Tibial artery (tissue), 4 donors: ENCODE results near the gene ANKFY1.

ENCODE experiments used
- DNase-seq, 2 donors: peaks; one replicate each; pipeline ENCODE4 v3.0.0-alpha.2; 2019
- H3K27ac ChIP-seq, 2 donors: fragments of 200-600 bp; sonication (generic) in 1 of 2; 1 replicate in 1 of 2; 2 replicates in 1 of 2; pipeline ENCODE4 v1.5.1; 2018 to 2019; ENCODE audit warnings: mild to moderate bottlenecking in 1 of 2
- H3K27me3 ChIP-seq, 2 donors: fragments of 200-600 bp; sonication (generic) in 1 of 2; one replicate each; pipeline versions ENCODE4 v1.5.1 to v1.6.0; 2016 to 2019
- H3K36me3 ChIP-seq, 3 donors: fragments of 200-600 bp; sonication (generic) in 2 of 3; one replicate each; pipeline ENCODE4 v1.5.1; 2016 to 2019; ENCODE audit warnings: mild to moderate bottlenecking in 2 of 3
- H3K4me1 ChIP-seq, 4 donors: fragments of 200-600 bp; sonication (generic) in 2 of 4; 1 replicate in 3 of 4; 2 replicates in 1 of 4; pipeline ENCODE4 v1.5.1; 2016 to 2019
- H3K4me3 ChIP-seq, 2 donors: fragments of 200-600 bp; sonication (generic) in 1 of 2; 1 replicate in 1 of 2; 2 replicates in 1 of 2; pipeline ENCODE4 v1.5.1; 2018 to 2019; ENCODE audit warnings: mild to moderate bottlenecking in 2 of 2
- H3K9me3 ChIP-seq, 3 donors: fragments of 200-600 bp; sonication (generic) in 1 of 3; one replicate each; pipeline ENCODE4 v1.5.1; 2016 to 2019
- intact Hi-C: fragments of 100-400 bp; cut with DNase I; formaldehyde crosslinking; loops from one replicate; pipeline ENCODE4 v1.15.0; 2023; ENCODE audit warnings: low total_unique reads
- TF ChIP-seq, protein P1 (sequence below), 2 experiments: fragments of 200-600 bp in 1 of 2; fragments of 450-650 bp in 1 of 2; IDR thresholded peaks; one replicate each; pipeline ENCODE4 v1.5.1; 2017 to 2019; ENCODE audit warnings: antibody characterized with exemption in 2 of 2, mild to moderate bottlenecking in 1 of 2, moderate library complexity in 1 of 2

Gene ANKFY1

DNA sequence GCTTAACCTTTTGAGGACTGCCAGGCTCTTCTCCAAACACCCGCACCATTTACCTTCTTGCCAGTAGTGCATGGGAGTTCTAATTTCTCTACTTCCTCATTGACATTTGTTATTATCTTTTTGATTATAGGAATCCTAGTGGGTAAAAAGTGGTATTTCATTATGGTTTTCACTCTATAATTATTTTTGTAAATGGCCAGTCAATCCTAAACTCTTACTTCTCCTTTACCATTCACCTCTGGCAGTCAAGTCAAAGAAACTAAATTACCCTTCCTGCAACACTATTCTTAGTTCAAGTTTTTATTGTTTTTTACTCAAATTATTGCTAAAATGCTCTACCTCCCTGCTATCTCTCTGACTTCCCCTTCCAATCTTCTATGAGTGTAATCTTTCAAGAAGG lies 29.8 kb upstream of the ANKFY1 start:
- Histone ChIP-seq H3K27ac (no peak overlapping the region), H3K4me1 (no peaks in the 10 kb centered on the region), H3K4me3 (no peak overlapping the region), H3K36me3 (peaks cover 0 to 18% (median 6%) of the 10 kb centered on the region in 3 donors), H3K27me3 (no peaks in the 10 kb centered on the region), H3K9me3 (no peaks in the 10 kb centered on the region)
- DNase-seq, result no peak
- intact Hi-C loops, result no loop called here
- TF ChIP-seq, protein P1, sequence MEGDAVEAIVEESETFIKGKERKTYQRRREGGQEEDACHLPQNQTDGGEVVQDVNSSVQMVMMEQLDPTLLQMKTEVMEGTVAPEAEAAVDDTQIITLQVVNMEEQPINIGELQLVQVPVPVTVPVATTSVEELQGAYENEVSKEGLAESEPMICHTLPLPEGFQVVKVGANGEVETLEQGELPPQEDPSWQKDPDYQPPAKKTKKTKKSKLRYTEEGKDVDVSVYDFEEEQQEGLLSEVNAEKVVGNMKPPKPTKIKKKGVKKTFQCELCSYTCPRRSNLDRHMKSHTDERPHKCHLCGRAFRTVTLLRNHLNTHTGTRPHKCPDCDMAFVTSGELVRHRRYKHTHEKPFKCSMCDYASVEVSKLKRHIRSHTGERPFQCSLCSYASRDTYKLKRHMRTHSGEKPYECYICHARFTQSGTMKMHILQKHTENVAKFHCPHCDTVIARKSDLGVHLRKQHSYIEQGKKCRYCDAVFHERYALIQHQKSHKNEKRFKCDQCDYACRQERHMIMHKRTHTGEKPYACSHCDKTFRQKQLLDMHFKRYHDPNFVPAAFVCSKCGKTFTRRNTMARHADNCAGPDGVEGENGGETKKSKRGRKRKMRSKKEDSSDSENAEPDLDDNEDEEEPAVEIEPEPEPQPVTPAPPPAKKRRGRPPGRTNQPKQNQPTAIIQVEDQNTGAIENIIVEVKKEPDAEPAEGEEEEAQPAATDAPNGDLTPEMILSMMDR (IDR thresholded peaks at IDR 0.05), result no peak

DNA sequence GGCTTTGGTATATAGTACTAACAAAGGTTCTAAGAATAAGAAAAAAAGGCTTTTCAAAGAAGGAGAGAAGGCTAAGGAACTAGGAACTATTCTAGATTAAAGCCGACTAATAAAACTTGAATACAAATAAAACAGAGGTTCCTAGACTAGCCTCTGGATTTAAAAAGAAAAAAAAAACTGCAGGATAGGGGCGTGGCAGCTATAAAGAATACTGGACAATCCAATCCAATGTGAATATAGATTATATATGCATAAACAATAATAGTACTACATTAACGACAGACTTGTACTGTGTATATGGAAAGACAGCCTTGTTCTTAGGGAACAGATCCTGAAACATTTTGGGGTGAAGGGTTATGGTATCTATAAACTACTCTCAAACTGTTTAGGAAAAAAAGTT lies 23.9 kb upstream of the ANKFY1 start:
- Histone ChIP-seq H3K27ac (no peak overlapping the region), H3K27me3 (no peaks in the 10 kb centered on the region), H3K36me3 (peaks cover 0 to 27% (median 18%) of the 10 kb centered on the region in 3 donors), H3K4me3 (no peak overlapping the region), H3K9me3 (no peaks in the 10 kb centered on the region), H3K4me1 (no peaks in the 10 kb centered on the region)
- intact Hi-C loops, result no loop called here
- TF ChIP-seq, protein P1 (IDR thresholded peaks at IDR 0.05), result no peak
- DNase-seq, result no peak

DNA sequence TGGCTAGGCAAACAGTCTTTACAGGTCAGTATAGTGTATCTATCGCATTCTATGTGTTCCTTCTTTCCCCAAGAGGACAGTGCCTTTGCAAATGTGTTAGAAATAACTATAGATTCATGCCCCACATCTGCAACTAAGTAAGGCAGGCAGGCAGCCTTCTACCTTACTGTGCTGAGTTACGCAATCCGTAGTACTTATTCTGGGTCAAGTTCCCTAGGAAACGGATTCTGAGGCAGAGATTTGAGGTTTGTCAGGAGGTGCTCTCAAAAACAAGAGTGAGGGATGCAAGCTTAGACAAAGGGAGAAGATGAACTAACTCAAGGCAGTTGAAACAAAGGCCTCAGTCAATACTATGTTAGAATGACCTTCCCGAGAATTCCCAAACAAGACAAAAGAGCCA lies 12.7 kb upstream of the ANKFY1 start:
- no peak overlapping the region for H3K27ac ChIP-seq
- intact Hi-C loops, result no loop called here
- no peaks in the 10 kb centered on the region for H3K27me3 ChIP-seq
- H3K9me3 ChIP-seq, result no peaks in the 10 kb centered on the region
- TF ChIP-seq, protein P1 (IDR thresholded peaks at IDR 0.05), result no peak
- H3K4me3 ChIP-seq, result no peak overlapping the region
- H3K4me1 ChIP-seq, result peaks cover 0 to 3% (median 0%) of the 10 kb centered on the region in 4 donors
- no peak for DNase-seq
- peaks cover 10 to 20% (median 10%) of the 10 kb centered on the region in 3 donors for H3K36me3 ChIP-seq

DNA sequence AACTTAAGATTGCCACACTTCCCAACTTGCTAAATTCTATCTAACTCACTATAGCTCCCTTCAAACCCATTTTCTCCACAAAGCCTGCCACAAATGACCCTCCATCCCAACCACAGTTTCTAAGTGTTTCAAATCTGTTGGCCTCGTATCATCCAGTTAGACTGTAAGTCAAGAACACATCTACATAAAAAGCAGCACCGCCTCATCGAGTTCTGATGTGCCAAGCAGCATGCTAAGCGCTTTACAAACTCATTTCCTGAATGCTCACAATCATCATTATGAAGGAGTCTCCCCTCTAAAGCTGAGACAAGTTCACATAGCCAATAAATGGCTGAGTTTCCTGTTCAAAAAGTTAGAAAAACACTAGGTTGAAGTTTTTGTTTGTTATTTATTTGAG lies 9.2 kb upstream of the ANKFY1 start:
- Histone ChIP-seq H3K36me3 (peaks cover 0 to 22% (median 10%) of the 10 kb centered on the region in 3 donors), H3K4me1 (peaks cover 0 to 15% (median 5%) of the 10 kb centered on the region in 4 donors)

DNA sequence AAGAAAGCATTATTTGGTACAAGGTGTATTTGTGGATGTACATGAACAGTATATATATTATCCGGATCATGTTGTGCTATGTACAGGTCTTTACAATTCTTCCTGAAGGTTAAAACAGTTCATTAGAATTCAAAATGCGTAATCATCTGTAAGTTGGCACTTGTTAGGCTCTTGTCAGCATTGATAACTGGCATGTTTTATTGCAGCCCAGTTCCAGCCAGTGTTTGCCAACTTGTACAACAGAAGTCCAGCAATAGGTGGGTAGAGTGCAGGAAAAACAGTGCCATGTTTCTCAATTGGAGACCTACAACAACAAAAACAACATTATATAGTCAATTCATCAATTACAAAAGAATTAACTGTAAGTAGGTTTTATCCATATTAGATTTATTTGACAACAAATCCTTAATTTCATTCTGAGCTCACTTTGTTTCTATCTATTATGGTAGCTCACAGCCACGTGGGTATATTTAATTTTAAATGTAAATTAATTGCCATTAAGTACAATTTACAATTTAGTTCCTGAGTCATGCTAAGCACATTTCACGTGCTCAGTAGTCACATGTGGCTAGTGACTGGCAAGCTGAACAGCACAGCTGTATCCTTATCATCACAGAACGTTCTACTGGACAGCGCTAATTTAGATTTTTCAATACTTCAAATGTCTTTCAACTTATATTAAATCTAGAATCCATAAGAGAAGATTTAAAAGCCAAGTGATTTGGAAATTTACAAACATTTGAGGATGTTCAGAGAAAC lies 8.6 kb upstream of the ANKFY1 start:
- Histone ChIP-seq H3K27ac (no peak overlapping the region), H3K9me3 (no peaks in the 10 kb centered on the region), H3K4me1 (peaks cover 0 to 15% (median 5%) of the 10 kb centered on the region in 4 donors), H3K4me3 (no peak overlapping the region), H3K27me3 (no peaks in the 10 kb centered on the region), H3K36me3 (peaks cover 0 to 22% (median 12%) of the 10 kb centered on the region in 3 donors)
- TF ChIP-seq, protein P1 (IDR thresholded peaks at IDR 0.05), result no peak
- intact Hi-C loops, result no loop called here
- no peak for DNase-seq

More for the DNA sequence above, 9.2 kb upstream of the ANKFY1 start:
- Histone ChIP-seq H3K27ac (no peak overlapping the region), H3K9me3 (no peaks in the 10 kb centered on the region), H3K4me3 (no peak overlapping the region), H3K27me3 (no peaks in the 10 kb centered on the region)
- TF ChIP-seq, protein P1 (IDR thresholded peaks at IDR 0.05), result no peak
- no peak for DNase-seq
- intact Hi-C loops, result no loop called here
